Inflammatory macrophage treated with lipopolysaccharide for 1 hour (primary cell): ENCODE measurements around the gene PPIP5K2.
"Not testable (repeated sequence)": the region's sequence is repeated elsewhere in the genome, so short reads cannot be mapped to it uniquely, and the experiment has no call there.

Experiments used
- DNase-seq, 2 donors: peaks; one replicate each; pipeline ENCODE4 v3.0.0-alpha.2; 2020 to 2022

Gene PPIP5K2

DNA sequence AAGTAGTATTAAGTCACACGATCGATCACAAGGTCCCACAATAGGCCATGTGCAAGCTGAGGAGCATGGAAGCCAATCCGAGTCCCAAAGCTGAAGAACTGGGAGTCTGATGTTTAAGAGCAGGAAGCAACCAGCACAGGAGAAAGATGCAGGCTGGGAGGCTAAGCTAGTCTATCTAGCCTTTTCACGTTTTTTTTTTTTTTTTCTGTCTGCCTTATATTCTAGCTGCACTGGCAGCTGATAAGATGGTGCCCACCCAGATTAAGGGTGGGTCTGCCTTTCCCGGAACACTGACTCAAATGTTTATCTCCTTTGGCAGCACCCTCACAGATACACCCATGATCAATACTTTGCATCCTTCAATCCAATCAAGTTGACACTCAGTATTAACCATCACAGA is 6.5 kb downstream of the PPIP5K2 start:
- no peak for DNase-seq

GRCh38 chr5:103127292-103127817 is 7.3 kb downstream of the PPIP5K2 start:
- no peak for DNase-seq

DNA sequence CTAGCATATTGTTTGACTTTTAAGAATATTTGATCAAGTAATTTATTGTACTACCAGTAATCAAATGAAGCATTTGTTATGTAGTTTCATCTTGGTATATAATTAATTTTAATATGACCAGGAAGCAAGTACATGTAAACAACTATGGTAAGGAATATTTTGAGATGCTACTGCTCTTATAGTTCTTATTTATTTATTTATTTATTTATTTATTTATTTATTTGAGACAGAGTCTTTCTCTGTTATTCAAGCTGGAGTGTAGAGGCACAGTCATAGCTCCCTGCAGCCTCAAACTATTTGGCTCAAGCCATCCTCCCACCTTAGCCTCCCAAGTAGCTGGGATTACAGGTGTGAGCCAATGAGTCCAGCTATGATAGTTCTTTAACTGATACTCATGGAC is 8.1 kb downstream of the PPIP5K2 start:
- DNase-seq = no peak

- DNase-seq = no peak
These were observed 12.6 kb downstream of the PPIP5K2 start for GRCh38 chr5:103132684-103133083.

GRCh38 chr5:103133231-103133630 is 13.1 kb downstream of the PPIP5K2 start:
- no peak for DNase-seq

- DNase-seq = no peak
These were observed 15.4 kb downstream of the PPIP5K2 start for GRCh38 chr5:103135461-103135860.

DNA sequence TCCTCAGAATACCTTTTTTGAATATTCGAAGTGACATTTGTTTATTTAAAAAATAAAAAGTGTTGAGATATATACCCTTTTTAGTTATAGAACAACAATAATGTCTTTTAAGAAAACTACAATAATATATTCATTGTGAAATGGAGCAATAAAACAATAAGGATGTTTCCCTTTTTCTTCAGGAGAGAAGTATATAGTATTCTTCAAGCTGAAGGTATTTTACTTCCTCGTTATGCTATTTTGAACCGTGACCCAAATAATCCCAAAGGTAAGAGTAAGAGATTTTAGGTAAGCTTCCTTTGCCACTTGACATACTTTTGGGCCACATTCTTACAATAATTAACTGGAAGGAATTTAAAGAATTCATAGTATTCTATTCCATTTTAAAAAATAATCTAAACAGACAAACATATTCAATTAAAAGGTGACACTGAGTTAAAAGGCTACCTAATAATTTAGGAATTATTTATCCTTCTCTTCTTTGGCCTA is 18.1 kb downstream of the PPIP5K2 start:
- DNase-seq = no peak

DNA sequence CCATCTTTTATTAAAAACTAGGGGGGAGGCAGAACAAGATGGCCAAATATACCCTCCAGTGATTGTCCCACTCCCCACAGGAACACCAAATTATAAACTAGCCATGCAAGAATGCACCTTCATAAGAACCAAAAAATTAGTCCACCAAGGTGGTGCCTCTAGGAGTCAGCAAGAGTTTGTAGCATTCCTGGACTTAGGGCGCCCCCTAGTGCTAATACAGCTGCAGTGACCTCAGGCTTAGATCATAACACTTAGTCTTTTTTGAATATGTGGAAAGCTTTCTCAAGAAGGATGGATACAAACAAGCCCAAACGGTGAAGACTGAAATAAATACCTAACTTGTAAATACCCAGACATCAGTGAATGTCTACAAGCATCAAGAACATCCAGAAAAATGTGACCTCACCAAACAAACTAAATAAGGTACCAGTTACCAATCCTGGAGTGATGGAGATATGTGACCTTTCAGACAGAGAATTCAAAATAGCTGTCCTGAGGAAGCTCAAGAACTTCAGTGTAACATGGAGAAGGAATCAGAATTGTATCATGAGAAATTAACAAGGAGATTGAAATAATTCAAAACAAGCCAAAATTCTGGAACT is 19.3 kb downstream of the PPIP5K2 start:
- DNase-seq = peak; percentile 61 to 90

- DNase-seq = not testable (repeated sequence)
These were observed 22.0 kb downstream of the PPIP5K2 start for GRCh38 chr5:103142132-103142531.

DNA sequence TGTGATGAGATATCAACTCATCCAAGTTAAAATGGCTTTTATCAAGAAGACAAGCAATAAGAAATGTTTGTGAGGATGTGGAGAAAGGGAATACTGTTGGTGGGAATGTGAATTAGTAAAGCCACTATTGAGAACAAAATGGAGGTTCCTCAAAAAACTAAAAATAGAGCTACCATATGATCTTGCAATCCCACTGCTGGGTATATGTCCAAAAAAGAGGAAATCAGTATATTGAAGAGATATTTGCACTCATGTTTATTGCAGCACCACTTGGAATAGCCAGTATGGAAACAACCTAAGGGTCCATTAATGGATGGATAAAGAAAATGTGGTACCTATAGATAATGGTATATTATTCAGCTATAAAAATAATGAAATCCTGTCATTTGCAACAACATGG is 25.1 kb downstream of the PPIP5K2 start:
- peak; percentile 30 to 48 for DNase-seq

DNA sequence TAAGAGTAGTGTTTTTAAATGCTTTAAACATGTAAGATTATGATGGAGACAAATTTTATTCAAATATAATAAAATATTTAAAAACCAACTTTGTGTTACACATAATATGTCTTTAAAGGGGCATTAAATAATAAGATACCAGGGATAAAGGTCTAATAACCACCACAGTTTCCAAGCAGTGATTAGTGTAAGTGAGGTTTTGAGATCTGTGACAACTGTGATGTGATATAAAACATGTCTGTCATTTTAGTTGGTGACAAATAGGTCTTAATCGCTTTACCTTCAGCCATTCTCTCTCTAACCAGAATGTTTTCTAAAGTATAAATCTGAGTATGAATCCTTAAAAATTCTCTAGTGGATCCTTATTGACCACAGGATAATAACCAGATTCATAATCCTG is 28.1 kb downstream of the PPIP5K2 start:
- DNase-seq = no peak

GRCh38 chr5:103151156-103151555 is 31.1 kb downstream of the PPIP5K2 start:
- no peak for DNase-seq

DNA sequence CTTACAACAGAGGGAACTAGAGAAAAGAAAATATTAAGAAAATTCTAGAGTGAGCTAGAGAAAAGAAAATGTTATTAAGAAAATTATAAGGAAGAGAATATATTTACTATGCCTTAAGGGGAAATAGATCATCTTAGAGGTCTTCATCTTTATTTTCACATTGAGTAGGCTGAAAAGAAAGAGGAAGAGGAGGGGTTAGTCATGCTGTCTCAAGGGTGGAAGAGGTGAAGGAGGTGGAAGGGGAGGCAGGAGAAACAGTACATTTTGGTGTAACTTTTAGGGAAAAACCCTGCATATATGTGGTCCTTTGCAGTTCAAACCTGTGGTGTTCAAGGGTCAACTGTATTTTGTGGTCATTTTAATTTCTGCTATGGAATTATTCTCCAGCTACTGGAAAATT is 46.6 kb downstream of the PPIP5K2 start:
- DNase-seq = peak; percentile 64 to 81

DNA sequence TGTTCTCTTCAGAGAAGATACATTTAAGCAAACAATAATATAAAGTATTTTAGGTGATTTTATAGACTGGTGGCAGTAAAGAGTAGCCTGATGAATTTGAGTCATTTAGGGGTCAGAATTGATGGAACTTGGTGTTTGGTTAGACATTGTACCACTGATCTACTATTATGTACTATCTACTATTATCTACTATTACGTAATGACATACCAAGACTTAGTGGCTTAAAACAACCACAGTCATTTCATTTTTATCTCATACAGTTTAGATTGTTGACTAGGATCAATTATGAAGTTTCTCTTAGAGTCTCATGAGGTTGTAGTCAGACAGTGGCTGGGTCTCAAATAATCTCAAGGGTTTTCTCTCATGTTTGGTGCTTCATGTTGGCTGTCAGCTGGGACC is 54.0 kb downstream of the PPIP5K2 start:
- no peak for DNase-seq

- no peak for DNase-seq
These were observed 57.4 kb downstream of the PPIP5K2 start for GRCh38 chr5:103177543-103177942.

DNA sequence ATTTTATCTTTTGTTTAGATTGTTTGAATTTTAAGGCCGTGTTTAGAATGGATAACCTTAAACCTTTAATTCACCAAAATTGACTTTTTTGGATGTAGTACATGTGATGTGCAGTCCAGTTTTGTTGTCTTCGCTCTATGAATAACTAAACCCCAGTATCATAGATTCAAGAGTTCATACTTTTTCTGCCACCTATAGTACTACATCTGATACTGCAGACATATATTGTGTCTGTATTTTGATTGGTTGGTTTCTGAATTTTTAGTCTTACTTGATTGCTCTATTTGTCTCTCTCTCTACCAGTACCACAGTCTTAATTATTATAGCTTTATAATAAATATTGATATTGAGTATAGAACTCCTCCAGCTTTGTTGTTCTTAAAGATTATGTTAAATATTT is 58.1 kb downstream of the PPIP5K2 start:
- no peak for DNase-seq

GRCh38 chr5:103186152-103186551 is 66.1 kb downstream of the PPIP5K2 start:
- DNase-seq = no peak

- no peak for DNase-seq
These were observed 68.3 kb downstream of the PPIP5K2 start for GRCh38 chr5:103188436-103188835.

DNA sequence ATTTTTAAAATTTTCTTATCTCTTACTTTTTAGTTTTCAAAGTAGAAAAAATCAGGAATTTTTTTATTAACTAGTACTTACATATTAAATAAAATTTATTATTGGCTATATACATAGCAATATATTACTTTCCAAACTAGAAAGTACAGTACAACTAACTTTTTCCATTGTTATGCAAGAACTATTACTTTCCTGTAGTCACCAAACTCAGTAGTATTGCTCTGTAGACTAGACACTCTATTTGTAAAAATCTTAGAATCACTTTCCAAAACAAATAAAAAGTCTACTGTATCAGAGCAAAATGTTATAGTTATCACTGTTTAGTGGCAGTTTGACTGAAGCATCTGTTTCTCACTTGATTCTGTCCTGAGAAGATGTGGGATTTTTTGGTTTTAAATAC is 83.1 kb downstream of the PPIP5K2 start:
- DNase-seq = no peak

GRCh38 chr5:103204990-103205389 is 84.9 kb downstream of the PPIP5K2 start:
- DNase-seq = not testable (repeated sequence)

- DNase-seq = no peak
These were observed 86.0 kb downstream of the PPIP5K2 start for GRCh38 chr5:103205991-103206700.

GRCh38 chr5:103207011-103207410 is 86.9 kb downstream of the PPIP5K2 start:
- DNase-seq = no peak

- peak in 1 of 2 donors; percentile 29 for DNase-seq
These were observed 87.6 kb downstream of the PPIP5K2 start for GRCh38 chr5:103207653-103208052.

DNA sequence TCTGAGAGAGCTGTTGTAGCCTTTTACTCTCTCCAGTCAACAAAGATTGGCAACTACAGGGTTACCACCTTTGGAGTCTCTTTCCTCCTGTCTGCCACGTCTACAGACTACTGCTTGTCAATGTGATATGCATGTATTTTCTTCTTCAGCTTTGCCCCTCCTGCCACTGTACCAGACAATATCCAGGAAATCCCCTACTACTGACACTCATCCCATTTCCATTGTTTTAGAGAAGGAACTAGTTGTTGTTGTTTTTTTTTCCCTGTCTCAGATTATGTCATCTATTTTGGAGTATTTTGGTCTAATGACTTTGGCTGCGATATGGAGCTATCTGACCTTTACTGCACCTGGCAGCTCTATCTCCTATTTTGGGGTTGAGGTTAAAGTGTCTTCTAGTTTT is 88.4 kb downstream of the PPIP5K2 start:
- DNase-seq = peak in 1 of 2 donors; percentile 25
